ENCODE measurements around the gene KRTAP10-4.

GRCh38 chr21:44612029-44612486, 38.5 kb downstream of the KRTAP10-4 start, which contains the start of gene KRTAP10-8:
- TF ChIP-seq, protein P1, sequence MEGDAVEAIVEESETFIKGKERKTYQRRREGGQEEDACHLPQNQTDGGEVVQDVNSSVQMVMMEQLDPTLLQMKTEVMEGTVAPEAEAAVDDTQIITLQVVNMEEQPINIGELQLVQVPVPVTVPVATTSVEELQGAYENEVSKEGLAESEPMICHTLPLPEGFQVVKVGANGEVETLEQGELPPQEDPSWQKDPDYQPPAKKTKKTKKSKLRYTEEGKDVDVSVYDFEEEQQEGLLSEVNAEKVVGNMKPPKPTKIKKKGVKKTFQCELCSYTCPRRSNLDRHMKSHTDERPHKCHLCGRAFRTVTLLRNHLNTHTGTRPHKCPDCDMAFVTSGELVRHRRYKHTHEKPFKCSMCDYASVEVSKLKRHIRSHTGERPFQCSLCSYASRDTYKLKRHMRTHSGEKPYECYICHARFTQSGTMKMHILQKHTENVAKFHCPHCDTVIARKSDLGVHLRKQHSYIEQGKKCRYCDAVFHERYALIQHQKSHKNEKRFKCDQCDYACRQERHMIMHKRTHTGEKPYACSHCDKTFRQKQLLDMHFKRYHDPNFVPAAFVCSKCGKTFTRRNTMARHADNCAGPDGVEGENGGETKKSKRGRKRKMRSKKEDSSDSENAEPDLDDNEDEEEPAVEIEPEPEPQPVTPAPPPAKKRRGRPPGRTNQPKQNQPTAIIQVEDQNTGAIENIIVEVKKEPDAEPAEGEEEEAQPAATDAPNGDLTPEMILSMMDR (IDR thresholded peaks at IDR 0.05), result no peak
- TF ChIP-seq POLR2A (IDR thresholded peaks at IDR 0.05) (no peak), EP300 (IDR thresholded peaks at IDR 0.05) (no peak)
